ENCODE measurements around the gene TXNDC11. TPM values are rescaled to one million over a fixed set of nuclear protein-coding genes. Genes with fewer than 3 reads are reported as not detected.

TXNDC11 gene
- total and polyA plus RNA-seq, 4 donors: 64.8 to 78.8 (median 72.2) TPM

DNA sequence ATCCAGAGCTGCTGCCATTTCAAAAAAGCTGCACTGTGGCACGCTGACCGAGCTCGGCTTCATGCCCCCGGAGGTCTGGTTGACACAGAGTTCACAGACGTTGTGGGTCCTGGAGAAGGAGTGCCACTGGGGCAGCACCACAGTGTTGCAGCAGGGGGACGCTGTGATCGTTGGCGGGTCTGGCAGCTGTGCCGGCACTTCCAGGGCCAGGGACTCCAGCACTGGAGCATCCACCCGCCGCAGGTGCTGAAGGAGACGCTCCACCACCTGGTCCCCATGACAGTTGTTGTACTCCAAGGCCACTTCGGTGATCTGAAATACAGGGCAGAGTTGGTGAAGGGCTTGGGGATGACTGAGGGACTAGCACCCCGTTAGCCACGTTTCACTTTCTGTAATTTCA is 50.9 kb downstream of the TXNDC11 start:
- H3K27me3 ChIP-seq (ENCODE audit: control insufficient read depth in 3 of 3, insufficient read depth in 3 of 3, low read length in 2 of 3): no peaks in the 10 kb centered on the region
- no peak overlapping the region for H3K9ac ChIP-seq (ENCODE audit: insufficient read depth in 1 of 2, low read length in 2 of 2)
- 96% methylated on average over 15 of the region's 15 CpGs for WGBS, 2 donors
- no peak overlapping the region for H3K27ac ChIP-seq (ENCODE audit: low read depth in 1 of 2, low read length in 1 of 2)
- DNase-seq: no peak
- H3K4me3 ChIP-seq: no peak overlapping the region
- H3K36me3 ChIP-seq (ENCODE audit: control insufficient read depth in 4 of 4, insufficient read depth in 4 of 4, low read length in 4 of 4): peaks cover 14 to 40% (median 38%) of the 10 kb centered on the region in 4 donors
- peaks cover 1 to 10% (median 8%) of the 10 kb centered on the region in 5 donors for H3K4me1 ChIP-seq (ENCODE audit: control insufficient read depth in 5 of 5, insufficient read depth in 5 of 5, low read length in 5 of 5)
- TF ChIP-seq, protein P1, sequence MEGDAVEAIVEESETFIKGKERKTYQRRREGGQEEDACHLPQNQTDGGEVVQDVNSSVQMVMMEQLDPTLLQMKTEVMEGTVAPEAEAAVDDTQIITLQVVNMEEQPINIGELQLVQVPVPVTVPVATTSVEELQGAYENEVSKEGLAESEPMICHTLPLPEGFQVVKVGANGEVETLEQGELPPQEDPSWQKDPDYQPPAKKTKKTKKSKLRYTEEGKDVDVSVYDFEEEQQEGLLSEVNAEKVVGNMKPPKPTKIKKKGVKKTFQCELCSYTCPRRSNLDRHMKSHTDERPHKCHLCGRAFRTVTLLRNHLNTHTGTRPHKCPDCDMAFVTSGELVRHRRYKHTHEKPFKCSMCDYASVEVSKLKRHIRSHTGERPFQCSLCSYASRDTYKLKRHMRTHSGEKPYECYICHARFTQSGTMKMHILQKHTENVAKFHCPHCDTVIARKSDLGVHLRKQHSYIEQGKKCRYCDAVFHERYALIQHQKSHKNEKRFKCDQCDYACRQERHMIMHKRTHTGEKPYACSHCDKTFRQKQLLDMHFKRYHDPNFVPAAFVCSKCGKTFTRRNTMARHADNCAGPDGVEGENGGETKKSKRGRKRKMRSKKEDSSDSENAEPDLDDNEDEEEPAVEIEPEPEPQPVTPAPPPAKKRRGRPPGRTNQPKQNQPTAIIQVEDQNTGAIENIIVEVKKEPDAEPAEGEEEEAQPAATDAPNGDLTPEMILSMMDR (IDR thresholded peaks at IDR 0.05; ENCODE audit: control extremely low read depth, extremely low read depth): no peak
- no peak for ATAC-seq (ENCODE audit: insufficient read depth, low FRiP score)
- H3K9me3 ChIP-seq (ENCODE audit: control insufficient read depth in 4 of 4, insufficient read depth in 3 of 4, low read length in 3 of 4): no peaks in the 10 kb centered on the region

DNA sequence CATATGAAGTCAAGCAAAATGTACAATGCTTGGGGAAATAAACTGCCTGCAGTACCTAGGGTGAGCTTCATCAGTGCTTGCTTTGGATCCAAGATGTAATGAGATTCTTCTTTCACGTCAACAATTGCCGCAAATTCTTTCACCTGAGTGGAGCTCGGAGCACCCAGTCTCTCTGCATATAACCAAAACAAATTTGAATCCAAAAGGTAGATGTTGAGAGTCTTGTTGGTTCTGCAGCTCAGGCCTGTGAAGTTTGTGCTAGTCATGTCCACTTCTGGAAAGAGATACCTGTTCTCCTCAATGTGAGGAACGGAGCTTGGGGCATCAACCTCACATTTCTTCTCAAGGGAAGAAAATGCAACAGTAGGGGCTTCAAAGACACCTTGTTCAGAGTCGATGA is 51.4 kb downstream of the TXNDC11 start:
- no peak overlapping the region for H3K27ac ChIP-seq (ENCODE audit: low read depth in 1 of 2, low read length in 1 of 2)
- H3K9ac ChIP-seq (ENCODE audit: insufficient read depth in 1 of 2, low read length in 2 of 2): no peak overlapping the region
- H3K27me3 ChIP-seq (ENCODE audit: control insufficient read depth in 3 of 3, insufficient read depth in 3 of 3, low read length in 2 of 3): no peaks in the 10 kb centered on the region
- ATAC-seq (ENCODE audit: insufficient read depth, low FRiP score) (no peak), DNase-seq (no peak)
- no peak overlapping the region for H3K4me3 ChIP-seq
- TF ChIP-seq, protein P1 (IDR thresholded peaks at IDR 0.05; ENCODE audit: control extremely low read depth, extremely low read depth): no peak
- H3K4me1 ChIP-seq (ENCODE audit: control insufficient read depth in 5 of 5, insufficient read depth in 5 of 5, low read length in 5 of 5): peaks cover 1 to 14% (median 8%) of the 10 kb centered on the region in 5 donors
- peaks cover 12 to 35% (median 34%) of the 10 kb centered on the region in 4 donors for H3K36me3 ChIP-seq (ENCODE audit: control insufficient read depth in 4 of 4, insufficient read depth in 4 of 4, low read length in 4 of 4)
- no peaks in the 10 kb centered on the region for H3K9me3 ChIP-seq (ENCODE audit: control insufficient read depth in 4 of 4, insufficient read depth in 3 of 4, low read length in 3 of 4)
- 96 to 97% methylated on average over 5 of the region's 5 CpGs for WGBS, 2 donors

DNA sequence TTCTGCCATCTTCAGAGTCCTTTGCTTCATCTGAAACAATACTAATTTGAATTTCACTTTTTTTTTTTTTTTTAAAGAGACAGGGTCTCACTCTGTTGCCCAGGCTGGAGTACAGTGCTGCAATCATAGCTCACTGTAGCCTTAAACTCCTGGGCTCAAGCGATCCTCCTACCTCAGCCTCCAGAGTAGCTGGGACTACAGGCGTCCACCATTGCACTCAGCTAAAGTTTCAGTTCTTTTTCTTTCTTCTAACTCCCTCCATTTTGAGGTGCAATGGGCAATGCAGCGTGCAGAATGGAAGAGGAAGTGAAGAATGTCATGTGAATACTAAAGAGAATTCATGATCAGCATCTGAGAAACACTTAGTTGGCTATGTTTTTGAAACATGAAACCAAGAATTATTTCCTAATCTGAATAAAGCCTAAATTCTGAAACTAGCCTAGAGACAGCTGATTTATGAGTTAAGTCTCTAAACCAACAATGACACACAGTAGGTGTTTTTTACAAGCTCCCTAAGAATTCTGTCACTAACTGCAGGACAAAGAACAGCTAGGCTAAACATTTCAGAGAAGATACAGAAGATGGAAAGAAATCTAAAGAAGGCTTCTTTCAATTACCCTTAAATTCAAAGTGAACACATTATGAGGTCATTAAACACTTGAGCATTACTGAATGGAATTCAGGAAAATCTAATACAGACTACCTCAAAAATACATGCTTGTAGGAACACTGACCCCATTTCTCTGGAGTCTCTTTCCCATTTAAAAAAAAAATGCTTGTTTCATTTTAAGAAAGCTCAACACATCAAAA is 53.4 kb downstream of the TXNDC11 start:
- Histone ChIP-seq H3K27me3 (ENCODE audit: control insufficient read depth in 3 of 3, insufficient read depth in 3 of 3, low read length in 2 of 3) (no peaks in the 10 kb centered on the region), H3K9ac (ENCODE audit: insufficient read depth in 1 of 2, low read length in 2 of 2) (no peak overlapping the region), H3K36me3 (ENCODE audit: control insufficient read depth in 4 of 4, insufficient read depth in 4 of 4, low read length in 4 of 4) (peaks cover 16 to 41% (median 28%) of the 10 kb centered on the region in 4 donors), H3K9me3 (ENCODE audit: control insufficient read depth in 4 of 4, insufficient read depth in 3 of 4, low read length in 3 of 4) (no peaks in the 10 kb centered on the region), H3K27ac (ENCODE audit: low read depth in 1 of 2, low read length in 1 of 2) (no peak overlapping the region), H3K4me1 (ENCODE audit: control insufficient read depth in 5 of 5, insufficient read depth in 5 of 5, low read length in 5 of 5) (peaks cover 1 to 14% (median 8%) of the 10 kb centered on the region in 5 donors), H3K4me3 (no peak overlapping the region)
- ATAC-seq (ENCODE audit: insufficient read depth, low FRiP score) (peak; percentile 22), DNase-seq (peak in 1 of 3 donors; percentile 26)
- TF ChIP-seq, protein P1 (IDR thresholded peaks at IDR 0.05; ENCODE audit: control extremely low read depth, extremely low read depth): no peak
- WGBS, 2 donors: 66 to 75% methylated on average over 3 of the region's 3 CpGs
